Endodermal cell (in vitro differentiated cells): ENCODE results near the gene MORC1. TPM values are rescaled to one million over a fixed set of nuclear protein-coding genes. Genes with fewer than 3 reads are reported as not detected.
A peak's percentile ranks its signal among the peaks of the same experiment; 100 is the strongest.

Experiments used
- DNase-seq: peaks from one replicate; pipeline ENCODE4 v3.0.0-alpha.2; 2017
- H3K27ac ChIP-seq: 2 replicates; pipeline ENCODE4 v1.5.1; 2013; ENCODE audit warnings: mild to moderate bottlenecking, low read depth, low read length, moderate library complexity
- H3K27me3 ChIP-seq: 2 replicates; pipeline ENCODE4 v1.6.1; 2013; ENCODE audit warnings: mild to moderate bottlenecking, low read length, moderate library complexity; ENCODE audit not compliant: insufficient read depth, control insufficient read depth, poor library complexity, severe bottlenecking
- H3K36me3 ChIP-seq: 2 replicates; pipeline ENCODE4 v1.7.0; 2013; ENCODE audit warnings: mild to moderate bottlenecking, low read length, moderate library complexity; ENCODE audit not compliant: control insufficient read depth, insufficient read depth
- H3K4me1 ChIP-seq: one replicate; pipeline ENCODE4 v1.7.0; 2013; ENCODE audit warnings: low read length; ENCODE audit not compliant: control insufficient read depth, insufficient read depth
- H3K4me3 ChIP-seq: 2 replicates; pipeline ENCODE4 v1.5.1; 2013; ENCODE audit warnings: mild to moderate bottlenecking, low read length, moderate library complexity
- H3K9ac ChIP-seq: 2 replicates; pipeline ENCODE4 v1.6.1; 2013; ENCODE audit warnings: mild to moderate bottlenecking, low read length, moderate library complexity; ENCODE audit not compliant: poor library complexity, severe bottlenecking; ENCODE audit errors: extremely low read depth
- H3K9me3 ChIP-seq: 2 replicates; pipeline ENCODE4 v1.6.1; 2013; ENCODE audit warnings: mild to moderate bottlenecking, low read length, moderate library complexity; ENCODE audit not compliant: control insufficient read depth
- H3K27ac Mint-ChIP-seq: 2 replicates; pipeline ENCODE4 v1.8.0; 2020; ENCODE audit warnings: mixed read lengths
- H3K27me3 Mint-ChIP-seq: 2 replicates; pipeline ENCODE4 v1.8.0; 2021; ENCODE audit warnings: mild to moderate bottlenecking, mixed read lengths; ENCODE audit not compliant: insufficient read depth
- H3K36me3 Mint-ChIP-seq: 2 replicates; pipeline ENCODE4 v1.8.0; 2020; ENCODE audit warnings: low read depth, mixed read lengths
- H3K4me1 Mint-ChIP-seq: 2 replicates; pipeline ENCODE4 v1.8.0; 2020; ENCODE audit warnings: mixed read lengths
- H3K4me3 Mint-ChIP-seq: 2 replicates; pipeline ENCODE4 v1.8.0; 2020; ENCODE audit warnings: mild to moderate bottlenecking, moderate library complexity, mixed read lengths
- H3K9me3 Mint-ChIP-seq: 2 replicates; pipeline ENCODE4 v1.8.0; 2020; ENCODE audit warnings: mild to moderate bottlenecking, mixed read lengths
- CTCF ChIP-seq: fragments of 200-600 bp; sonication (generic); conservative IDR thresholded peaks from 2 replicates; pipeline ENCODE4 v1.5.0; 2021; ENCODE audit warnings: antibody characterized with exemption, mild to moderate bottlenecking
- WGBS, 2 experiments: methylation state at CpG; one replicate each; pipeline versions ENCODE4 v1.1.5 to v1.1.7; 2013; ENCODE audit warnings: missing lambda C conversion rate in 2 of 2, mixed read lengths in 1 of 2; ENCODE audit not compliant: insufficient coverage in 1 of 2, insufficient read length in 1 of 2; 5-methylcytosine and 5-hydroxymethylcytosine counted together
- total RNA-seq, 2 donors: library from RNA; stranded (reverse); fragmentation: NEBNext Ultra II Directional in 1 of 2; extraction: Animal tissue kit (Norgen Biotek cat#: 25700) in 1 of 2; gene quantifications; 2 replicates in 1 of 2; 3 replicates in 1 of 2; pipeline ENCODE4 v1.2.1, GENCODE V29; 2021

MORC1 gene
- total RNA-seq, 2 donors from 2014 or later = not detected

GRCh38 chr3:109109574-109109973, 8.4 kb downstream of the MORC1 start:
- Histone ChIP-seq H3K9ac (no peak overlapping the region), H3K4me1 (no peaks in the 10 kb centered on the region), H3K36me3 (no peaks in the 10 kb centered on the region), H3K27ac (no peak overlapping the region), H3K27me3 (no peaks in the 10 kb centered on the region), H3K4me3 (no peak overlapping the region), H3K9me3 (no peaks in the 10 kb centered on the region)
- DNase-seq = peak; percentile 67
- 83% methylated on average over 4 of the region's 4 CpGs; no CpG with 5 or more reads in 1 of the 2 experiments for WGBS, 2 experiments
- no peaks in the 10 kb centered on the region for H3K27me3 Mint-ChIP-seq
- peak; percentile 46 for TF ChIP-seq CTCF
- H3K4me3 Mint-ChIP-seq = no peak overlapping the region
- no peak overlapping the region for H3K27ac Mint-ChIP-seq
- H3K9me3 Mint-ChIP-seq = no peaks in the 10 kb centered on the region
- peaks cover 6% of the 10 kb centered on the region for H3K4me1 Mint-ChIP-seq
- no peaks in the 10 kb centered on the region for H3K36me3 Mint-ChIP-seq

DNA sequence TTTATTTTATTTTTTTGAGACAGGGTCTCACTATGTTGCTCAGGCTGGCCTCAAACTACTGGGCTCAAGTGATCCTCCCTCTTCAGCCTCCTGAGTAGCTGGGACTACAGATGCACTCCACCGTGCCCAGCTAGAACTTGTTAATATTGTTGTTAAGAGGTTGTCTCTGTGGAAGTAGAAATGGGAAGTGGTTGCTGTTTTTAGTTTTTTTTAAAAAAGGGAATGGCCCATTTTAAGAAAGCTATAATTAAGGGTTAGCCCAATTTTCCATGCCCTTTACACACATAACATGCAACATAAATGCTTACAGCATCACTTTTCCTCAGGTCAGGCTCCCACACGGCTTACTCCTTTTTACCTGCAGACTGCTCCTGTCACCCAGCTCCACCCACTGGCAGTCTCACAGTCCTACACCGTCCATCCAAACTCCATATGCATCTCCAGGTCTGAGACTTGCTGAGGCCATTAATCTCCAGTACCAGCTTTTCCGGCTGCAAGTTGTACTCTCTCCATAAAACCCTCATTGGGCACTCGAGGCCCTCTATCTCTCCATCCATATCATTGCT, 19.8 kb downstream of the MORC1 start:
- Mint-ChIP-seq H3K36me3 (no peaks in the 10 kb centered on the region), H3K27ac (no peak overlapping the region), H3K4me1 (peaks cover 14% of the 10 kb centered on the region), H3K4me3 (no peak overlapping the region), H3K27me3 (no peaks in the 10 kb centered on the region), H3K9me3 (no peaks in the 10 kb centered on the region)
- DNase-seq = peak; percentile 80
- Histone ChIP-seq H3K27ac (no peak overlapping the region), H3K9me3 (no peaks in the 10 kb centered on the region), H3K4me1 (no peaks in the 10 kb centered on the region), H3K36me3 (no peaks in the 10 kb centered on the region), H3K9ac (no peak overlapping the region), H3K27me3 (no peaks in the 10 kb centered on the region), H3K4me3 (no peak overlapping the region)
- peak; percentile 74 for TF ChIP-seq CTCF
- WGBS, 2 experiments = 65 to 78% methylated on average over 4 to 5 of the region's 5 CpGs

GRCh38 chr3:109095166-109095565, 22.8 kb downstream of the MORC1 start:
- Mint-ChIP-seq H3K9me3 (no peaks in the 10 kb centered on the region), H3K36me3 (no peaks in the 10 kb centered on the region), H3K4me3 (no peak overlapping the region), H3K27ac (no peak overlapping the region), H3K27me3 (no peaks in the 10 kb centered on the region), H3K4me1 (peaks cover 14% of the 10 kb centered on the region)
- H3K9me3 ChIP-seq = no peaks in the 10 kb centered on the region
- H3K27ac ChIP-seq = no peak overlapping the region
- H3K4me1 ChIP-seq = no peaks in the 10 kb centered on the region
- TF ChIP-seq CTCF = no peak
- H3K36me3 ChIP-seq = no peaks in the 10 kb centered on the region
- H3K27me3 ChIP-seq = no peaks in the 10 kb centered on the region
- no peak for DNase-seq
- WGBS, 2 experiments = 72 to 86% methylated on average over 1 of the region's 1 CpG
- no peak overlapping the region for H3K4me3 ChIP-seq
- no peak overlapping the region for H3K9ac ChIP-seq
